HUES64 (cell line): ENCODE data around the gene CLEC12A.
"Not testable (repeated sequence)": the region's sequence is repeated elsewhere in the genome, so short reads cannot be mapped to it uniquely, and the experiment has no call there.

ENCODE experiments used
- H3K27ac ChIP-seq: 2 replicates; pipeline ENCODE4 v1.7.0; 2013; ENCODE audit warnings: low read depth, low read length, inconsistent platforms
- H3K27me3 ChIP-seq: 2 replicates; pipeline ENCODE4 v1.6.1; 2013; ENCODE audit warnings: mild to moderate bottlenecking, low read length; ENCODE audit not compliant: insufficient read depth
- H3K36me3 ChIP-seq: 2 replicates; pipeline ENCODE4 v1.6.1; 2013; ENCODE audit warnings: mild to moderate bottlenecking, low read length; ENCODE audit not compliant: insufficient read depth
- H3K4me1 ChIP-seq: 2 replicates; pipeline ENCODE4 v1.6.1; 2013; ENCODE audit warnings: mild to moderate bottlenecking, low read length, moderate library complexity; ENCODE audit not compliant: insufficient read depth
- H3K4me3 ChIP-seq: 2 replicates; pipeline ENCODE4 v1.5.1; 2013; ENCODE audit warnings: mild to moderate bottlenecking, low read length, moderate library complexity
- H3K9ac ChIP-seq: 2 replicates; pipeline ENCODE4 v1.6.1; 2013; ENCODE audit warnings: mild to moderate bottlenecking, low read depth, low read length
- H3K9me3 ChIP-seq: 2 replicates; pipeline ENCODE4 v1.6.1; 2013; ENCODE audit warnings: low read depth, low read length; ENCODE audit not compliant: insufficient read depth
- WGBS: fragments of 150-250, 120-280 bp; methylation state at CpG from one replicate; pipeline ENCODE4 v1.1.7; 2013; ENCODE audit warnings: missing lambda C conversion rate; 5-methylcytosine and 5-hydroxymethylcytosine counted together

Gene CLEC12A

GRCh38 chr12:9943240-9943639 lies 28.0 kb upstream of the CLEC12A start:
- 89% methylated on average over 19 of the region's 19 CpGs for WGBS
- no peak overlapping the region for H3K4me3 ChIP-seq
- H3K27me3 ChIP-seq, result no peaks in the 10 kb centered on the region
- no peak overlapping the region; the same call in 1 of the 2 replicates for H3K9ac ChIP-seq
- no peaks in the 10 kb centered on the region for H3K36me3 ChIP-seq
- H3K4me1 ChIP-seq, result no peaks in the 10 kb centered on the region
- H3K9me3 ChIP-seq, result no peaks in the 10 kb centered on the region
- H3K27ac ChIP-seq, result no peak overlapping the region

DNA sequence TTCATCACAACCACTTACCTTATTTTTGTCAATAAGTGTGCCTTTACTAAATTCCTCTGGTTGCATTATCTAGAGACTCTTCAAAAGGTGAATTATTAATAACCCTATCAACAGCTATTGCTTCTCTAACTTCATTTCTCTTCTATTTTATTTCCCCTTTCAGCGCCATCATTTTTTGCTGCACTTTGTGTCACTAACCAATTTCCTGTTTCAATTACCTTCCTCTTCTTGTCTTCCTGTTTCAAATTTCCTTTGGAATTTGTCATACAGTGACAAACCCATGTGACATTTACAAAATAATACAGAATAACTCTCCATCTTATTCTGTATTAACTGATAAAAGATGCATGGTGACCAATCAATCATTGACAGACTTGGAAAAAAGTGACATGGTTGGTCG lies 26.8 kb upstream of the CLEC12A start:
- no peak overlapping the region for H3K4me3 ChIP-seq
- WGBS, result 94% methylated on average over 1 of the region's 2 CpGs
- H3K4me1 ChIP-seq, result no peaks in the 10 kb centered on the region
- H3K27ac ChIP-seq, result no peak overlapping the region
- H3K36me3 ChIP-seq, result no peaks in the 10 kb centered on the region
- no peaks in the 10 kb centered on the region for H3K9me3 ChIP-seq
- no peaks in the 10 kb centered on the region for H3K27me3 ChIP-seq
- H3K9ac ChIP-seq, result no peak overlapping the region

- no peak overlapping the region for H3K9ac ChIP-seq
- 89% methylated on average over 2 of the region's 3 CpGs for WGBS
- H3K36me3 ChIP-seq, result no peaks in the 10 kb centered on the region
- no peak overlapping the region for H3K4me3 ChIP-seq
- H3K4me1 ChIP-seq, result no peaks in the 10 kb centered on the region
- H3K9me3 ChIP-seq, result no peaks in the 10 kb centered on the region
- H3K27ac ChIP-seq, result no peak overlapping the region
- H3K27me3 ChIP-seq, result no peaks in the 10 kb centered on the region
Measured at GRCh38 chr12:9947674-9948073, 23.5 kb upstream of the CLEC12A start.

DNA sequence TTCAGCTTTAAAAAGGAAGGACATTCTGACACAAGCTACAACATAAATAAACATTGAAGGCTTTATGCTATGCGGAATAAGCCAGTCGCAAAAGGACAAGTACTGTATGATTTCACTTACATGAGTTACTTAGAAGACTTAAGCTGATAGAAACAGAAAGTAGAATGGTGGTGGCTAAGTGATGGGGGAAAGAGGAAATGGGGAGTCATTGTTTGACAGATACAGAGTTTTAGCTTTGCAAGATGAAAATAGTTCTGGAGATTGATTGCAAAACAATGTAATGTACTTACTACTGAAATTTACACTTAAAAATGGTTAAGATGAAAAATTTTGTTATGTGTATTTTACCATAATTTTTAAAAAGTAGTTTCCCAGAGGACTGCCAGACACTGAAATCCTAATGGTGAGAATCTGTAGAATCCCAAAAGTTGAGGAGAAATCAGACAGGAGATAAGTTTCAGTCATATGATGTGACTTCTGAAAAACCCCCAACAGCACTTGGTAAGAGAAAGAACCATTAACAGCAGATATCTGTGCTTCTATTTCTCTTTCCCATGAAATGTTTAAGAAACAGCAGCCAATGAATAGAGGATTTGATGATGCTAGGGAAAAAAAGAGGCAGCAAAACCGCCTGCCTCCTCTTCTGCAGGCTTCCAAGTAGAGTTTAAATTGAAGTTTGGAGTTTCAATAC lies 22.5 kb upstream of the CLEC12A start:
- H3K9ac ChIP-seq, result no peak overlapping the region
- H3K9me3 ChIP-seq, result no peaks in the 10 kb centered on the region
- no peaks in the 10 kb centered on the region for H3K27me3 ChIP-seq
- no peaks in the 10 kb centered on the region for H3K4me1 ChIP-seq
- 96% methylated on average over 3 of the region's 3 CpGs for WGBS
- H3K4me3 ChIP-seq, result no peak overlapping the region
- no peaks in the 10 kb centered on the region for H3K36me3 ChIP-seq
- H3K27ac ChIP-seq, result no peak overlapping the region

DNA sequence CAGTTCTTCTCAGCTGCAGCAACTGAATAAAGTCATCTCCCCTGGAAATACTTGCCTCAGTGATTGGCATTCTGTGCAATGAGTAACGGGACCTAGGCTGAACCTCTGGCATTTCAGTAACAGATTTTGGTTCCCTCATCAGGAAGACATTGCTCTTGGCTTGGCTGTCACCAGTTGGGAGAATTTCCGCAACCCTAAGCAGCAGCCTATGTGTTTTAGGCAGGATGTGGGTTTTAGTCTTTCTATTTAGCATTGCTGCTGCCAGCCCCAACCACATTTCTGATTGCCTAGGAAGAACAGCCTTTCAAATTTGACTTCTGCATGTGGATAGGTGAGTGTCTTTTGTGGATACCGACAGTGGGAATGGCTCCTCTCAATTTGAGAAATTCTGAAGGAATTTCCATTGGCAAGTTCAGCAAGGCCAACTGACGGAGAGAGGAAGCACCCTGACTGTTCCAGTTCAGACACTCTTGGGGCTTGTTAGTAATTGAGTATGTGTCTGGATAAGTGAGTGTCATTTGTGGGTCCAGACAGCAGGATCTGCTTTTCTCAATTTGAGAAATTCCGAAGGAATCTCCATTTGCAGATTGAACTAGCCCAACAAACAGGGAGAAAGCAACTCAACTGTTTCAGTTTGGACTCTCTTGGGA lies 20.1 kb upstream of the CLEC12A start:
- Histone ChIP-seq H3K4me3 (no peak overlapping the region), H3K27me3 (no peaks in the 10 kb centered on the region), H3K9me3 (no peaks in the 10 kb centered on the region), H3K9ac (no peak overlapping the region), H3K36me3 (no peaks in the 10 kb centered on the region), H3K27ac (no peak overlapping the region), H3K4me1 (no peaks in the 10 kb centered on the region)
- 94% methylated on average over 5 of the region's 5 CpGs for WGBS

GRCh38 chr12:9952954-9953729 lies 18.1 kb upstream of the CLEC12A start:
- H3K36me3 ChIP-seq, H3K9me3 ChIP-seq, H3K27ac ChIP-seq, H3K4me3 ChIP-seq, H3K4me1 ChIP-seq, H3K27me3 ChIP-seq, H3K9ac ChIP-seq: not testable (repeated sequence)
- 90% methylated on average over 10 of the region's 55 CpGs for WGBS

- H3K4me3 ChIP-seq, result no peak overlapping the region
- no peak overlapping the region for H3K9ac ChIP-seq
- H3K36me3 ChIP-seq, result no peaks in the 10 kb centered on the region
- no peaks in the 10 kb centered on the region for H3K27me3 ChIP-seq
- H3K4me1 ChIP-seq, result 0 out of 2 replicates have a peak, but pooled peaks cover 7% of the 10 kb centered on the region
- H3K27ac ChIP-seq, result no peak overlapping the region
- no peaks in the 10 kb centered on the region for H3K9me3 ChIP-seq
Measured at GRCh38 chr12:9957834-9958233, 13.4 kb upstream of the CLEC12A start.

GRCh38 chr12:9960590-9960989 lies 10.6 kb upstream of the CLEC12A start:
- no peaks in the 10 kb centered on the region for H3K9me3 ChIP-seq
- H3K4me3 ChIP-seq, result no peak overlapping the region
- WGBS, result 94% methylated on average over 5 of the region's 5 CpGs
- no peak overlapping the region for H3K9ac ChIP-seq
- H3K27me3 ChIP-seq, result no peaks in the 10 kb centered on the region
- no peak overlapping the region for H3K27ac ChIP-seq
- no peaks in the 10 kb centered on the region for H3K36me3 ChIP-seq
- H3K4me1 ChIP-seq, result 0 out of 2 replicates have a peak, but pooled peaks cover 7% of the 10 kb centered on the region

DNA sequence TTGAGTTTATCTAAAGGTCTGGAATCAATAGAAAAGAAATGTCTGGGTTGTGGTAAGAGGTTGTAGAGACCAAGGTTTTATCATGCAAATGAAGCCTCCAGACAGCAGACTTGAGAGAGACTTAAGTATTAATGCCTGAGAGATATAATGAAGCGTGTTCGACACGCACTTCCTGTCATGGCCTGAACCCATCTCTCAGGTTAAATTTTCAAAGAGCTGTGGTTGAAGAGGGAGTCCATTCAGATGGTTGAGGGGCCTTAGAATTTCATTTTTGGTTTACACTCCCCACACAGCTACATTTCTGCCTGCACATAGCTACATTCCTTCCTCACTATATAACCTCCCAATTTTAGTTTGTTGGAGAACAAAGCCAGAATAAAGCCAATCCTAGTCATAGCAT lies 10.1 kb upstream of the CLEC12A start:
- H3K27ac ChIP-seq, result no peak overlapping the region
- H3K27me3 ChIP-seq, result no peaks in the 10 kb centered on the region
- H3K9me3 ChIP-seq, result no peaks in the 10 kb centered on the region
- 88% methylated on average over 3 of the region's 3 CpGs for WGBS
- 0 out of 2 replicates have a peak, but pooled peaks cover 7% of the 10 kb centered on the region for H3K4me1 ChIP-seq
- H3K9ac ChIP-seq, result no peak overlapping the region
- H3K4me3 ChIP-seq, result no peak overlapping the region
- no peaks in the 10 kb centered on the region for H3K36me3 ChIP-seq

- no peak overlapping the region for H3K4me3 ChIP-seq
- no peaks in the 10 kb centered on the region for H3K27me3 ChIP-seq
- WGBS, result 90% methylated on average over 2 of the region's 3 CpGs
- 0 out of 2 replicates have a peak, but pooled peaks cover 7% of the 10 kb centered on the region for H3K4me1 ChIP-seq
- no peak overlapping the region for H3K9ac ChIP-seq
- no peaks in the 10 kb centered on the region for H3K9me3 ChIP-seq
- H3K27ac ChIP-seq, result no peak overlapping the region
- no peaks in the 10 kb centered on the region for H3K36me3 ChIP-seq
Measured at GRCh38 chr12:9961901-9962300, 9.3 kb upstream of the CLEC12A start.

DNA sequence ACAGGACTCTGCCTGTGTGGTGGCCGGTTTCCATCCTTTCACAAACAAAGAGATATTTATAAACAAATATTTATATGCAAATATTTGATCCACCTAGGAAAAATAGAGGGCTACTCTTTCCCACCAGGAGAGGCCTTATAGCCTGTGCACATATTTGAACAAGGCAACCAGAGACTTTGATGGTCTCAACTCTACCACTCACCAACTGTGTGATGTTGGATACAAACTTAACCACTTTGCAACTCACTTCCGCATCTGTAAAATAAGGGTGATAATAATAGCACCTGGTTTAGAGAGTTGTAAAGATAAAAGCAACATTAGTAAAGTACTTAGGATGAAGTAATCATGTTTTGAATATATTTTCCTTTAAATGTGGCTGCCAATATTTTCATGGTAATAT lies 1.5 kb upstream of the CLEC12A start:
- no peaks in the 10 kb centered on the region for H3K27me3 ChIP-seq
- peaks cover 4% of the 10 kb centered on the region; the same call in 1 of the 2 replicates for H3K4me1 ChIP-seq
- no peak overlapping the region for H3K27ac ChIP-seq
- H3K4me3 ChIP-seq, result no peak overlapping the region
- WGBS, result 100% methylated on average over 1 of the region's 2 CpGs
- no peaks in the 10 kb centered on the region for H3K36me3 ChIP-seq
- H3K9me3 ChIP-seq, result no peaks in the 10 kb centered on the region
- no peak overlapping the region for H3K9ac ChIP-seq
